Femur (tissue), 1 donor: ENCODE data around the gene MPPED1.

Experiments
- DNase-seq: peaks from one replicate; pipeline ENCODE4 v3.0.0-alpha.2; 2017

The MPPED1 gene

GRCh38 chr22:43412808-43413795 is 1.3 kb downstream of the MPPED1 start:
- DNase-seq = no peak

GRCh38 chr22:43413826-43414225 is 2.0 kb downstream of the MPPED1 start:
- no peak for DNase-seq

- DNase-seq = no peak
Measured at GRCh38 chr22:43415681-43416080, 3.9 kb downstream of the MPPED1 start.

- no peak for DNase-seq
Measured at GRCh38 chr22:43417555-43417954, 5.7 kb downstream of the MPPED1 start.

- no peak for DNase-seq
Measured at GRCh38 chr22:43418079-43418825, 6.4 kb downstream of the MPPED1 start.

GRCh38 chr22:43419371-43420080 is 7.7 kb downstream of the MPPED1 start:
- no peak for DNase-seq

GRCh38 chr22:43421046-43421665 is 9.3 kb downstream of the MPPED1 start:
- no peak for DNase-seq

- DNase-seq = no peak
Measured at GRCh38 chr22:43421914-43422615, 10.3 kb downstream of the MPPED1 start.

- no peak for DNase-seq
Measured at GRCh38 chr22:43423046-43423445, 11.2 kb downstream of the MPPED1 start.

GRCh38 chr22:43424201-43424600 is 12.4 kb downstream of the MPPED1 start:
- no peak for DNase-seq

- peak; percentile 80 for DNase-seq
Measured at GRCh38 chr22:43424666-43425630, 13.1 kb downstream of the MPPED1 start.

- no peak for DNase-seq
Measured at GRCh38 chr22:43425976-43426785, 14.4 kb downstream of the MPPED1 start.

GRCh38 chr22:43426816-43427215 is 15.0 kb downstream of the MPPED1 start:
- DNase-seq = no peak

- no peak for DNase-seq
Measured at GRCh38 chr22:43427296-43428004, 15.6 kb downstream of the MPPED1 start.

GRCh38 chr22:43428005-43428485 is 16.2 kb downstream of the MPPED1 start:
- DNase-seq = no peak

GRCh38 chr22:43428521-43428920 is 16.7 kb downstream of the MPPED1 start:
- DNase-seq = no peak

GRCh38 chr22:43429426-43429825 is 17.6 kb downstream of the MPPED1 start:
- DNase-seq = no peak

GRCh38 chr22:43431808-43432554 is 20.2 kb downstream of the MPPED1 start:
- DNase-seq = no peak
